NCI-H2227 treated with DMSO at 0.1 percent for 48 hours (cell line): ENCODE measurements around the gene SFRP4.
"Not testable (repeated sequence)": the region's sequence is repeated elsewhere in the genome, so short reads cannot be mapped to it uniquely, and the experiment has no call there.

Experiments used
- DNase-seq: peaks from one replicate; lab custom pipeline; 2025; lab: John Stamatoyannopoulos, UW

SFRP4 gene

GRCh38 chr7:37916673-37917660 lies at the start of gene SFRP4:
TSS of gene SFRP4 (minus strand) at chr7:37916817. CDS start at chr7:37916537, 280 bp downstream.
- DNase-seq = no peak

GRCh38 chr7:37964196-37964595 lies 47.6 kb upstream of the SFRP4 start:
- DNase-seq = no peak

- no peak for DNase-seq
These were observed 44.6 kb upstream of the SFRP4 start for GRCh38 chr7:37961251-37961650.

GRCh38 chr7:37960483-37960882 lies 43.9 kb upstream of the SFRP4 start:
- no peak for DNase-seq

GRCh38 chr7:37957221-37957970 lies 40.8 kb upstream of the SFRP4 start:
- DNase-seq = no peak

GRCh38 chr7:37956791-37957190 lies 40.2 kb upstream of the SFRP4 start:
- DNase-seq = no peak

GRCh38 chr7:37954217-37954616 lies 37.6 kb upstream of the SFRP4 start:
- DNase-seq = not testable (repeated sequence)

- DNase-seq = no peak
These were observed 35.6 kb upstream of the SFRP4 start for GRCh38 chr7:37952240-37952639.

GRCh38 chr7:37947941-37948210 lies 31.3 kb upstream of the SFRP4 start:
- DNase-seq = no peak

GRCh38 chr7:37947138-37947940 lies 30.7 kb upstream of the SFRP4 start:
- DNase-seq = no peak

GRCh38 chr7:37945336-37945735 lies 28.7 kb upstream of the SFRP4 start:
- DNase-seq = no peak

- no peak for DNase-seq
These were observed 28.1 kb upstream of the SFRP4 start for GRCh38 chr7:37944737-37945054.

GRCh38 chr7:37943905-37944736 lies 27.5 kb upstream of the SFRP4 start:
- DNase-seq = no peak

GRCh38 chr7:37942934-37943610 lies 26.5 kb upstream of the SFRP4 start:
- DNase-seq = no peak

GRCh38 chr7:37933018-37933566 lies 16.5 kb upstream of the SFRP4 start:
- DNase-seq = no peak

- DNase-seq = no peak
These were observed 15.9 kb upstream of the SFRP4 start for GRCh38 chr7:37932543-37932942.

GRCh38 chr7:37930226-37930948 lies 13.8 kb upstream of the SFRP4 start:
- DNase-seq = no peak

- no peak for DNase-seq
These were observed 12.3 kb upstream of the SFRP4 start for GRCh38 chr7:37928878-37929277.

- no peak for DNase-seq
These were observed 11.3 kb upstream of the SFRP4 start for GRCh38 chr7:37927773-37928444.

GRCh38 chr7:37925620-37926019 lies 9.0 kb upstream of the SFRP4 start:
- DNase-seq = no peak
